ENCODE results near the gene MTA1.

- TF ChIP-seq, protein P1, sequence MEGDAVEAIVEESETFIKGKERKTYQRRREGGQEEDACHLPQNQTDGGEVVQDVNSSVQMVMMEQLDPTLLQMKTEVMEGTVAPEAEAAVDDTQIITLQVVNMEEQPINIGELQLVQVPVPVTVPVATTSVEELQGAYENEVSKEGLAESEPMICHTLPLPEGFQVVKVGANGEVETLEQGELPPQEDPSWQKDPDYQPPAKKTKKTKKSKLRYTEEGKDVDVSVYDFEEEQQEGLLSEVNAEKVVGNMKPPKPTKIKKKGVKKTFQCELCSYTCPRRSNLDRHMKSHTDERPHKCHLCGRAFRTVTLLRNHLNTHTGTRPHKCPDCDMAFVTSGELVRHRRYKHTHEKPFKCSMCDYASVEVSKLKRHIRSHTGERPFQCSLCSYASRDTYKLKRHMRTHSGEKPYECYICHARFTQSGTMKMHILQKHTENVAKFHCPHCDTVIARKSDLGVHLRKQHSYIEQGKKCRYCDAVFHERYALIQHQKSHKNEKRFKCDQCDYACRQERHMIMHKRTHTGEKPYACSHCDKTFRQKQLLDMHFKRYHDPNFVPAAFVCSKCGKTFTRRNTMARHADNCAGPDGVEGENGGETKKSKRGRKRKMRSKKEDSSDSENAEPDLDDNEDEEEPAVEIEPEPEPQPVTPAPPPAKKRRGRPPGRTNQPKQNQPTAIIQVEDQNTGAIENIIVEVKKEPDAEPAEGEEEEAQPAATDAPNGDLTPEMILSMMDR (conservative IDR thresholded peaks at IDR 0.05 in 1 of 2, IDR thresholded peaks at IDR 0.05 in 1 of 2; ENCODE audit: extremely low read depth in 1 of 2, insufficient read depth in 1 of 2, low read depth in 1 of 2, low read length in 2 of 2), result no peak
- no peak for TF ChIP-seq EZH2 (IDR thresholded peaks at IDR 0.05; ENCODE audit: borderline replicate concordance, low read length)
These were observed 100.5 kb downstream of the MTA1 start for GRCh38 chr14:105519946-105520698.
